ENCODE data around the gene SPTBN5.

SPTBN5 gene

GRCh38 chr15:41865490-41866055, 28.3 kb downstream of the SPTBN5 start:
- no peak for DNase-seq

GRCh38 chr15:41862515-41863116, 31.2 kb downstream of the SPTBN5 start:
- DNase-seq, result no peak

DNA sequence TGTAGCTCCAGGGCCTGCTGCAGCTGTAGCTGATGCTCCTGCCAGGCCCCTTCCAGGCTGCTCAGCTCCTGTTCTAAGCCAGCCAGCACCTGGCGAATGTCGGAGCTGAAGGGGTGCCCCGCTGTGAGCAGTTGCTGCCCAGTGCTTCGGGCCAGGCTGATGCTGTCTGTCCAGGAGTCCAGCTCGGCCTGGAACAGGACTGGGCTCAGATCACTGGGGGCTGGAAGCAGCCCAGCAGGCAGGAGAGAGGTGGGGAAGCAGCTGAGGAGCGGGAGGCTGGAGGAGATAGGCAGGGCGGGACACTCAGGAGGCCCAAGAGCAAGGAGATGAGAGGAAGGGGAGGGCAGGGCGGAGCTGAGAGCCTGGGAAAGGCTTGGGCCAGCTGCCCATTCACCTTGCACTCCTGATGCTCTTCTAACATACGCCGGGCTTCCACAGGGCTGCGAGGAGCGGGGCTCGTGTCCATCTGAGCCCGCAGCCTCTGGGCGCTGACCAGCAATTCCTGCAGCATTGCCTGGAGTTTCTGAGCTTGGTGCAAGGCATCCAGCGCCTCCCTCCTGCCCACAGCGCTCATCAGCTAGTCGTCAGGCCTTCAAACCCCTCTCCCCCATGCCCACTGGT, 32.0 kb downstream of the SPTBN5 start:
- no peak for DNase-seq

GRCh38 chr15:41860049-41860828, 33.6 kb downstream of the SPTBN5 start:
- no peak for DNase-seq

DNA sequence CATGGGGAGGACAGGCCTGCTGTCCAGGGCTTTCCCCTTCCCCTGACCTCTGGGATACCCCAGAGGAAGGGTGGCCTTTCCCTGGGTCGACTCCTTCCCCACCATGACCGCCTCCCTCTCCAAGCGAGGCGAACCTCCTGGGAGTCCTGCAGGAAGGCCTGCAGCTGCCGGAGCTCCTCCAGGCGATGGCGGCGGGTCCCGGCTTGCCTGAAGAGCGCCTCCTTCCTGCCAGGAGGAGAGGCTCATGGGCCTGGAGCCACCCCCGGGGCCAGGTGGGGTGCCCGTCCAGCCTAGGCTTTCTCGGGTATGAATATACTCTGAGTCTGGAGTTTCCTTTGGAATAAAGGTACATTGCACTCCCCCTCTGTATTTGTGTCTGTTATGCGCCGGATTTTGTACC, 35.1 kb downstream of the SPTBN5 start:
- DNase-seq, result no peak

GRCh38 chr15:41857316-41857715, 36.5 kb downstream of the SPTBN5 start:
- no peak for DNase-seq

- no peak for DNase-seq
These were observed 37.1 kb downstream of the SPTBN5 start for GRCh38 chr15:41856716-41857115.

DNA sequence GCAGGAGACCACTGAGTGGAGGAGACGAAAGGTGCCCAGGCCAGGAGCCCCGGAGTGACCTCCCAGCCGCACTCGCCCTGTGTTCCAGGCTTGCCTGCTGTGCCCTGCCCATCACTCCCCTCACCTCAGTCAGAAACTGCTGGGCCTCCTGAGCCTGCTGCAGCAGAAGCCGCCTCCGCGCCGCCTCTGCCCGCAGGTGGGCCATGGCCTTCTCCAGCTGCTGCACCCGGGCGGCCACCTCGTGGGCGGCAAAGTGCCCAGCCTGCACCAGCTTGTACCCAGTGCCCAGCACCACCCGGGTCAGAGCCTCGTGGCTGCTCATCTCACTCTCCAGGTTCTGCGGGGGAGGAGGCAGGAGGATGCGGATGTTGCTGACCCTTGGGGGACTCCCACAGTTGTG, 37.6 kb downstream of the SPTBN5 start:
- DNase-seq, result no peak

DNA sequence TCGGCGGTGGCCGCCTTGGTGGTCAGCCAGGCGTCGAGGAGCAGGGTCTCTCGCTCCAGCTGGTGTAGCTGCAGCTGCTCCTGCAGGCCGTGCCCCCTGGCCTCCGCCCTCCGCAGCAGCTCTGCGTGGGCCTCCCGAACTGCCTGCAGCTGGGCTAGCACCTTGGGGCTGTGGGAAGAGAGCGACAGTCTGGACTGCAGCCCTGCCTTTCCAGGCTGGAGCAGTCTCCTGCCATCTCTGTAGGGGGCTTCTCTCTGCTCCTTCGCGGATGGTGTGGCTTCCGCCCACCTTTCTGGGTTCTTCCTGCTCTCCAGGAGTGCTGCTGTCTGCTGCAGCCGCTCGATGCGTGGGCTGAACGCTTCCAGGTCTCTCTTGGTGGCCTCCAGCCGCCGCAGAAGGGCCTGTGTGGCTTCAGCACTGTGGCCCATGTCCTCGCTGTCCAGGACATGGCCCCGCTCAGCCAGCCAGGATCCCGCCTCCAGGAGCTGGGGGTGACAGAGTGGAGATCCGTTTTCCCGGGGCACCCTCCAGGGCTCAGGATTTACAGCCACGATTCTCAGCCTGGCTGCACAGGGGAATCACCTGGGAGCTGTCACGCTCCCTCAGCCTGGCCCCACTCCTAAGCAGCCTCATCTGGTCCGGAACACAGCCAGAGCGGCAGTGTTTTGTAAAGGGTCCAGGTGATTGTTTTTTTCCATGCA, 38.4 kb downstream of the SPTBN5 start:
- DNase-seq, result no peak

DNA sequence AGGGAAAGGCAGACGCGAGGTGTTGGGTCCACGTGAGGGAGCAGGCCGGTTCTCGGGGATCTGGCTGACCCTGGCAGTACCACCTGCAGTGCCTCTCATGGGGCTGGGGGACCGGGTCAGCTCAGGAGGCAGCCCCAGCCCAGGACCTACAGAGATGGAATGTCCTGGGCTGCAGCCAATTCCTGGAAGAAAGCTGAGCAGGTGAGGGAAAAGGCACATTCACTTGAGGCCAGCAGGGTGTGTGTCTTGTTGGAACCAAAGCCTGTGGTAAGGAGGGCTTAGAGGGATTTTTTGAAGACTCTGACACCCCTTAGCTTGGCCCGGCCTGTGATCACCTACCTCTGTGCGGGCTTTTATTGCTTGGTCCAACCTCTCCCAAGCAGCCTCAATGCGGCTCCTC, 39.4 kb downstream of the SPTBN5 start:
- no peak for DNase-seq

DNA sequence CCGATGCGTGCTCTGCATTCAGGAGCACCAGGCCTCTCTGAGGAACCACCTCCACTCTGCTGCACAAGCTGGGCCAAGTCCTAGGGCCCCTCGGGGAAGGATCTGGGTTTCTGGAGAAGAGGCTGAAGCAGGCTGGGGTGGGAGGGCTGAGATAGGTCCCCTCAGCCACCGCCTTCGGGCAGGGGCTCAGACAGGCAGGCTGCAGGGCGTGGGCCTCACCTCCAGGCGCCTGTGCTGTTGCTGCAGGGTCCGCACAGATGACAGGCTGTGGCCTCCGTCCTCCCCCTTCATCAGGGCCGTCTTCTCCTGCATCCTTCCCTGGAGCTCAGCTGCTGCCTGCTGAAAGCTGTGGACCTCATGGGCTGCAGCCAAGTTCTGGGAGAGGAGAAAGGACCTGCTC, 40.0 kb downstream of the SPTBN5 start:
- no peak for DNase-seq

- no peak for DNase-seq
These were observed 40.9 kb downstream of the SPTBN5 start for GRCh38 chr15:41852736-41853590.

DNA sequence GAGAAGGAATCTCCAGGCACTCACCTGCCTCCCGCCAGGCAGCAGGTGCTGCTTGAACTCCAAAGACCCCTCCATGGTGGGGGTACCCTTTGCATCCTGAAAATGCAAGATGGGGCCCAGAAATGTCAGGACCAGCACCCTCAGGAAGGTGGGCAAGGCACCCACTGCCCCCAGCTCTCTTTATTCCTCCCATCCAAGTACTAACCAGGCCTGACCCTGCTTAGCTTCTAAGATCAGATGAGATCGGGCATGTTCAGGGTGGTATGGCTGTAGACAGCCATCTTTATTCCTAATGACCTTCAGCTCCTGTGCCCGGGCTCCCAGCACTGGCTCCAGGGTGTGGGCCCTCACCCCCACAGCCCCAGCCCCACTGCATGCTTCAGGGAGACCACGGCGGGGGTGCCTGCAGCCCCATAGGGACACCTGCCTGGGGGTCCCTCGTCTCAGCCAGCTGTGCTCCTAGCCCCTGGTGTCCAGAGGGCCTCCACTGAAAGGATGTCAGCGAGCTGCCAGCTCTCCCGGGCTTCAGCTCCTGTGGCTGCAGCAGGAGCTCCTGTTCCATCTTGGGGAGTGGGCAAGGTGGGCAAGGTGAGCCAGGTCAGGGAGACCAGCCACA, 42.0 kb downstream of the SPTBN5 start:
- no peak for DNase-seq

- no peak for DNase-seq
These were observed 42.7 kb downstream of the SPTBN5 start for GRCh38 chr15:41851167-41851523.

DNA sequence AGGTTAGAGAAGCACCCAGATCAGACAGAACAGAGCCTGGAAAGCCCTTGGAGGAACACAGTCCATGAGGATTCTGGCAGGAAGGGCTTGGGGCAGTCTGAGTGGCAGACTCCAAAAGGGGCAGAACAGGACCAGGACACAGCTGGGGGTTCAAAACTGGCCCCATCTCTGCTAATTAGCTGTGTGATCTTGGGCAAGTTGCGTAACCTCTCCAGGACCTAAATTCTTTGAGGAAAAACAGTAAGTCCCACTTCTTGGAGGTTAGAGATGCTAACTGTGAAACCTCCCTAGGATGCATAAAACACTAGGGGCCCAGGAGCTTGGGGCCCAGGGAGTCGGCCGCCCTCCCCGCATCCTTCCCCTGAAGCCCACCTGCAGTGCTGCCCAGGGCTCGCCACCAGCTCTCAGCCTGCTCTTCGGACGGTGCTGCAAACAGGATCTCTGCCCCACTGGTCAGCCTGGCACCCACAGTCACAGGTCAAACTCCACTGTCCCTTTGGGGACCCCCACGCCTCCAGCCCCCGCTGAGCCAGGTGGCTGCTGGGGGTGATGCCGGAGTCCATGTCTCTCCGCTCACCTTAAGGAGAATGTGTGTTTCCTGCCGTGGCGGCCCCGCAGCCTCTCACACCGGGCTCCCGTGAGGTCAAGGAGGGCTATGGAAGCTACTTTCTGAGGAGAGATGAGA, 43.2 kb downstream of the SPTBN5 start:
- no peak for DNase-seq

- DNase-seq, result no peak
These were observed 44.0 kb downstream of the SPTBN5 start for GRCh38 chr15:41849861-41850260.

DNA sequence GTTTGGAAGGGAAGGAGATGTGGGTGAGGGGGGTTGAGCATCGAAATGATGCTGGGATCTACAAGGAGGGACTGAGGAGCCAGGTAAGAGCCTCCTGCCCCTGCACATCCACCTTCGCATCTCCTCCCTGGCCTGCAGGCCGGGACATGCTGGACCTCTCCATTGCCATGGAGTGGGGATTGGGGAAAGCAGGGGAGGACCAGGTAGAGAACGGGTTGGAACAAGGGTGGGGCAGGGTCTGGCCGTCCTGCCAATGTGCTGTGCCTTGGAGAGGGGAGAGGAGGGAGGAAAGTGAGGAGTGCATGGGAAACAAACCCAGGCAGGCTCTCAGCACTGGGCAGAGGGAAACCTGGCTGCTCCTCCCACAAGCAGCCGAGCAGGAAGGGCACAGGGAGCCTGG, 44.6 kb downstream of the SPTBN5 start:
- no peak for DNase-seq

- DNase-seq, result no peak
These were observed 45.2 kb downstream of the SPTBN5 start for GRCh38 chr15:41848631-41849030.

GRCh38 chr15:41847981-41848380, 45.9 kb downstream of the SPTBN5 start:
- no peak for DNase-seq

DNA sequence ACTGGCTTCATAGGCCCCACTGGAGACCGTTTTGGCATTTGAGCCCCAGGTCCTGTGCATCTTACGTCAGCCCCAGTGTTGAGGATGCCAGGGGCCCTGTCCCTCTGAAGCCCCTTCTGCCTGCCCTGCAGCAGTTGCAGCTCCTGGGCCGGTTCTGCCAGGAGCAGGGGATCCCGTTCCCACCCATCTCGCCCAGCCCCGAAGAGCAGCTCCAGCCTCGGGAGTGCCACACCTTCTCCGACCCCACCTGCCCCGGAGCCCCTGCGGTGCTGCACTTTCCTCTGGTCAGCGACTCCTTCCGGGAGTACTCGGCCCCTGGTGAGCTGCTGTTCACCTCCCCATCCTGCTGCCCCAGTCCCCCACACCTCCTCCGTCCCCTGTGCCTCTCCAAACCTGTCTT, 46.6 kb downstream of the SPTBN5 start:
- no peak for DNase-seq

DNA sequence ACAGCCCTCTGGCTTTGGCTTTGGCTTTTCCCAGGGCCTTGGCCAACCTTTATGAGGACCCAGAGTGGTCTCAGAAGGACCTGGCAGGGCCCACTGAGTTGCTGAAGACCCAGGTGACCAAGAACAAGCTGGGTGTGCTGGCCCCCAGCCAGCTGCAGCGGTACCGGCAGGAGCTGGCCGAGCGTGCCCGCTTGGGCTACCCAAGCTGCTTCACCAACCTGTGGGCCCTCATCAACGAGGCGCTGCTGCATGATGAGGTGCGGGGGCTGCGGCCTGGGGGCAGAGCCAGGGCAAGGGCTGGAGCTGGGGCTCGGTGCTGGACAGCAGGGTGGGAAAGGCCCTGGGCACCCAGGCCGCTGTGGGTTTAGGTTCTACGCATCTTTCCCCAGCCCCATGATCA, 49.0 kb downstream of the SPTBN5 start:
- no peak for DNase-seq

All from SHP77 (cell line).